Fibroblast of pulmonary artery (primary cell): Measurements from ENCODE around the gene ESR2.
"Not testable (repeated sequence)": the region's sequence is repeated elsewhere in the genome, so short reads cannot be mapped to it uniquely, and the experiment has no call there.

Experiments used
- DNase-seq: peaks from one replicate; pipeline ENCODE4 v3.0.0-alpha.2; 2010; ENCODE audit warnings: low read depth
- H3K4me3 ChIP-seq: replicated peaks from 2 replicates; pipeline ENCODE4 v1.5.1; 2011; ENCODE audit warnings: low read depth, mild to moderate bottlenecking, control low read depth, low read length, moderate library complexity
- TF ChIP-seq, protein P1 (sequence below): IDR thresholded peaks from 2 replicates; pipeline ENCODE4 v1.5.1; 2011; ENCODE audit warnings: mild to moderate bottlenecking, control low read depth, low read length, inconsistent platforms; ENCODE audit errors: missing control alignments

Gene ESR2

GRCh38 chr14:64217834-64218233 lies 76.3 kb downstream of the ESR2 start:
- DNase-seq = no peak
- no peak overlapping the region for H3K4me3 ChIP-seq
- TF ChIP-seq, protein P1, sequence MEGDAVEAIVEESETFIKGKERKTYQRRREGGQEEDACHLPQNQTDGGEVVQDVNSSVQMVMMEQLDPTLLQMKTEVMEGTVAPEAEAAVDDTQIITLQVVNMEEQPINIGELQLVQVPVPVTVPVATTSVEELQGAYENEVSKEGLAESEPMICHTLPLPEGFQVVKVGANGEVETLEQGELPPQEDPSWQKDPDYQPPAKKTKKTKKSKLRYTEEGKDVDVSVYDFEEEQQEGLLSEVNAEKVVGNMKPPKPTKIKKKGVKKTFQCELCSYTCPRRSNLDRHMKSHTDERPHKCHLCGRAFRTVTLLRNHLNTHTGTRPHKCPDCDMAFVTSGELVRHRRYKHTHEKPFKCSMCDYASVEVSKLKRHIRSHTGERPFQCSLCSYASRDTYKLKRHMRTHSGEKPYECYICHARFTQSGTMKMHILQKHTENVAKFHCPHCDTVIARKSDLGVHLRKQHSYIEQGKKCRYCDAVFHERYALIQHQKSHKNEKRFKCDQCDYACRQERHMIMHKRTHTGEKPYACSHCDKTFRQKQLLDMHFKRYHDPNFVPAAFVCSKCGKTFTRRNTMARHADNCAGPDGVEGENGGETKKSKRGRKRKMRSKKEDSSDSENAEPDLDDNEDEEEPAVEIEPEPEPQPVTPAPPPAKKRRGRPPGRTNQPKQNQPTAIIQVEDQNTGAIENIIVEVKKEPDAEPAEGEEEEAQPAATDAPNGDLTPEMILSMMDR = no peak

DNA sequence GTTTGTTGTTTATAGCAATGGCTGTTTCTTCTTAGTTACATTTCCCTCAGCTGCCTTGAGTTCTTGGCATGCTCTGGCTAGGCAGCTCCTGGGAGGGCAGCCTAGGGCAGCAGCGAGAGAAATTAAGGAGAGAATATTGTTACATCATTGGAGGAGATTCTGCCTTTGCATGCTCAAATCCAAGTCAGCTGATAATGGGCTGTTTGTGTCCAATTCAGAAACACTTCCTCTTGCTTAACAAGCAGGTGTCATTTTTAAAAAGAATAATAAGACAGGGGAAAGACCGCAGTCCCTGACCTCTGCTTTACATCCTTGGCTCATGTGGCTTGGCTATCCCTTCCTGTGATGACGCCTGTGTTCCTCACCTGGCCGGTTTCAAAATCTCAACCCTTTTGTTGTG lies 76.9 kb downstream of the ESR2 start:
- no peak overlapping the region for H3K4me3 ChIP-seq
- TF ChIP-seq, protein P1 = no peak
- DNase-seq = peak; percentile 49

GRCh38 chr14:64215978-64216377 lies 78.2 kb downstream of the ESR2 start:
- no peak for DNase-seq
- TF ChIP-seq, protein P1 = no peak
- H3K4me3 ChIP-seq = no peak overlapping the region

GRCh38 chr14:64215274-64215673 lies 78.9 kb downstream of the ESR2 start:
- TF ChIP-seq, protein P1 = no peak
- DNase-seq = no peak
- no peak overlapping the region for H3K4me3 ChIP-seq

DNA sequence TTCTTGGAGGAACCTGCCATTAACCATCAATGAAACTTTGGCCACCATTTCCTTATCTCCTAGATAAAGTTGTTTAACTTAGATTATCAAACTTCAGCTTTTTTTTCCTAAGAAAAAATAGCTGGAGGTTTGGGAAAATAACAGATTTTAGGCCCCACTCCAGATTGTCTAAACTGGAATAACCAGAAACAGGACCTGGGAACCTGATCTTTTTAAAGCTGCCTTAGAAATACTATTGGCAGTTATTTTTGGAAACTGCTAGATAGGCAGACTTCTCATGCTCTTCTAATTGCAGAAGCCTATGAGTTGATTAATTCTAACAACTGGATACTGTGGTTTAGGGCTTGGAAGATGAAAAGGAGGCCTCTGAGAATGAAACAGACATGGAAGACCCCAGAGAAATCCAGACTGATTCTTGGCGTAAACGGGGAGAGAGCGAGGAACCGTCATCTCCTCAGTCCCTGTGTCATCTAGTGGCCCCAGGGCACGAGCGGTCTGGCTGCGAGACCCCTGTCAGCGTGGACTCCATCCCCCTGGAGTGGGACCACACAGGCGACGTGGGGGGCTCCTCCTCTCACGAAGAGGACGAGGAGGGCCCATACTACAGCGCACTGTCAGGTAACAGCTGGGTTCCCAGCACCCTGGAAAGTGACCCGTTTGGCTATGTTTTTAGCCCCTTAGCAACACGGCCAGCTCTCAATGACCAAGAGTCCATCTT lies 80.2 kb downstream of the ESR2 start:
- H3K4me3 ChIP-seq = no peak overlapping the region
- TF ChIP-seq, protein P1 = no peak
- no peak for DNase-seq

- TF ChIP-seq, protein P1 = no peak
- no peak overlapping the region for H3K4me3 ChIP-seq
- no peak for DNase-seq
These were observed 81.1 kb downstream of the ESR2 start for GRCh38 chr14:64213086-64213485.

DNA sequence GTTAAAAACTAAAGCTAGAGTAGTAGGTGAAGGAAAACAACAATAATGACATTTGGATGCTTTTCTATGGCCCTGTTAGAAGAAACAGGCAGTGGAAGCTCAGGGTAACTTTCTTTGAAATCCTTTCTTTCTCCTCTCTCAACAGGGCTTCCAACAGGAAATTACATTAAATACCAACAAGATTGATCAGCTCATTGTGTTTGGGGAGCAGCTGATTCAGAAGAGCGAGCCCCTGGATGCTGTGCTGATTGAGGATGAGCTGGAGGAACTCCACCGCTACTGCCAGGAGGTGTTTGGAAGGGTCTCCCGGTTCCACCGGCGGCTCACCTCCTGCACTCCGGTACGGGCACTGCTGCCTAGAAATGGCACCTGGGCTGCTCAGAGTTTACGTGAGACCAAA lies 81.5 kb downstream of the ESR2 start:
- no peak overlapping the region for H3K4me3 ChIP-seq
- TF ChIP-seq, protein P1 = no peak
- no peak for DNase-seq

DNA sequence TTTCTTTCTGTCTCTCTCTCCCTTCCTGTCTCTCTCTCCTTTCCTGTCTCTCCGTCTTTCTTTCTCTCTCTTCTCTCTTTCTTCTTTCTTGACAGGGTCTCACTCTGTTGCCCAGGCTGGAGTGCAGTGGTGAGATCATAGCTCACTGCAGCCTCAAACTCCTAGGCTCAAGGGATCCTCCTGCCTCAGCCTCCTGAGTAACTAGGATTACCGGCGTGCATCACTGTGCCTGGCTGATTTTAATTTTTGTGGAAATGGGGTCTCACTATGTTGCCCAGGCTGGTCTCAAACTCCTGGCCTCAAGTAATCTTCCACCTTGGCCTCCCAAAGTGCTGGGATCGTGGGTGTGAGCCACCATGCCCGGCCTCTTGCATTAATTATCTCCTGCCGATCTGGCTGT lies 83.3 kb downstream of the ESR2 start:
- not testable (repeated sequence) for DNase-seq, H3K4me3 ChIP-seq
